Suprapubic skin (tissue), 4 donors: ENCODE results near the gene KCNA5. TPM values are rescaled to one million over a fixed set of nuclear protein-coding genes. Genes with fewer than 3 reads are reported as not detected.

Experiments
- DNase-seq, 2 donors: peaks; one replicate each; pipeline ENCODE4 v3.0.0-alpha.2; 2019; ENCODE audit warnings: low spot score in 2 of 2
- H3K27ac ChIP-seq: fragments of 200-600 bp; sonication (generic); one replicate; pipeline ENCODE4 v1.5.1; 2019
- H3K27me3 ChIP-seq: fragments of 200-600 bp; sonication (generic); one replicate; pipeline ENCODE4 v1.5.1; 2019
- H3K36me3 ChIP-seq: fragments of 200-600 bp; sonication (generic); one replicate; pipeline ENCODE4 v1.5.1; 2019
- H3K4me1 ChIP-seq: fragments of 200-600 bp; sonication (generic); one replicate; pipeline ENCODE4 v1.5.1; 2019
- H3K4me3 ChIP-seq: fragments of 200-600 bp; sonication (generic); one replicate; pipeline ENCODE4 v1.5.1; 2019; ENCODE audit warnings: mild to moderate bottlenecking
- H3K9me3 ChIP-seq: fragments of 200-600 bp; sonication (generic); one replicate; pipeline ENCODE4 v1.5.1; 2019
- EP300 ChIP-seq: sonication (generic); formaldehyde crosslinking; IDR thresholded peaks from one replicate; pipeline ENCODE4 v1.6.1; 2017; ENCODE audit warnings: antibody characterized with exemption
- POLR2A ChIP-seq, 2 donors: fragments of 450-650 bp; IDR thresholded peaks; one replicate each; pipeline ENCODE4 v1.6.1; 2017; ENCODE audit warnings: antibody characterized with exemption in 2 of 2, mild to moderate bottlenecking in 2 of 2, moderate library complexity in 2 of 2
- POLR2AphosphoS5 ChIP-seq, 3 donors: sonication (generic); formaldehyde crosslinking; IDR thresholded peaks; one replicate each; pipeline ENCODE4 v1.6.1; 2017; ENCODE audit warnings: antibody characterized with exemption in 3 of 3
- WGBS: methylation state at CpG from one replicate; pipeline ENCODE4 v1.1.5; 2018; 5-methylcytosine and 5-hydroxymethylcytosine counted together
- total RNA-seq, 4 donors: library from RNA; depleted of rRNA; stranded (reverse); fragments of >200 nt; gene quantifications; one replicate each; pipeline ENCODE4 v1.1.0, GENCODE V29; 2016
- TF ChIP-seq, protein P1 (sequence below), 2 donors: fragments of 200-600 bp in 1 of 2; fragments of 450-650 bp in 1 of 2; sonication (generic) in 1 of 2; IDR thresholded peaks; one replicate each; pipeline ENCODE4 v1.5.1; 2016 to 2019; ENCODE audit warnings: antibody characterized with exemption in 2 of 2, mild to moderate bottlenecking in 1 of 2, moderate library complexity in 1 of 2

The KCNA5 gene
- total RNA-seq, 4 donors from 2014 or later = 0.95 TPM; not detected in 3

DNA sequence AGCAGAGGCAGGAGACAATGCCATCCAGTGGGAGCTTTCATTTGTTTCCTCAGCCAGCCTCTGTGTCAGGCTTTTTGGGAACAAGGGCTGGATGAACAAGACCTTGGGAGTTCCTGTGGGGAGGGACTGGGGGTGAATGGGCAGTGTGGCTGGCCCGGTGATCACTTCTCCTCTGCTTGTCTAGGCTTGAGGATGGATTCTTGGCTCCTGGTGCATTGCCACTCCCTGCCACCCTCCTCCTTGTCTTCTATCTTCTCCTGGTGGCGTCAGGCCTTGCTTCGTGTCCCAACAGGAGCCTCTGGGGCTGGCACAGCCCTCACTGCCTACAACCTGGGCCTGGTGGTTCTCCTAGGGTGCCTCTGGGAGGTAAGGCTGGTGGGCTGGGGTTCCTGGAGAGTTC is 25.0 kb upstream of the KCNA5 start:
- 52% methylated on average over 3 of the region's 3 CpGs for WGBS
- H3K4me3 ChIP-seq = no peak overlapping the region
- peaks cover 9% of the 10 kb centered on the region for H3K4me1 ChIP-seq
- no peaks in the 10 kb centered on the region for H3K27me3 ChIP-seq
- TF ChIP-seq POLR2A (IDR thresholded peaks at IDR 0.05) (no peak), POLR2AphosphoS5 (IDR thresholded peaks at IDR 0.05) (no peak), EP300 (no peak)
- TF ChIP-seq, protein P1, sequence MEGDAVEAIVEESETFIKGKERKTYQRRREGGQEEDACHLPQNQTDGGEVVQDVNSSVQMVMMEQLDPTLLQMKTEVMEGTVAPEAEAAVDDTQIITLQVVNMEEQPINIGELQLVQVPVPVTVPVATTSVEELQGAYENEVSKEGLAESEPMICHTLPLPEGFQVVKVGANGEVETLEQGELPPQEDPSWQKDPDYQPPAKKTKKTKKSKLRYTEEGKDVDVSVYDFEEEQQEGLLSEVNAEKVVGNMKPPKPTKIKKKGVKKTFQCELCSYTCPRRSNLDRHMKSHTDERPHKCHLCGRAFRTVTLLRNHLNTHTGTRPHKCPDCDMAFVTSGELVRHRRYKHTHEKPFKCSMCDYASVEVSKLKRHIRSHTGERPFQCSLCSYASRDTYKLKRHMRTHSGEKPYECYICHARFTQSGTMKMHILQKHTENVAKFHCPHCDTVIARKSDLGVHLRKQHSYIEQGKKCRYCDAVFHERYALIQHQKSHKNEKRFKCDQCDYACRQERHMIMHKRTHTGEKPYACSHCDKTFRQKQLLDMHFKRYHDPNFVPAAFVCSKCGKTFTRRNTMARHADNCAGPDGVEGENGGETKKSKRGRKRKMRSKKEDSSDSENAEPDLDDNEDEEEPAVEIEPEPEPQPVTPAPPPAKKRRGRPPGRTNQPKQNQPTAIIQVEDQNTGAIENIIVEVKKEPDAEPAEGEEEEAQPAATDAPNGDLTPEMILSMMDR (IDR thresholded peaks at IDR 0.05) = no peak
- no peaks in the 10 kb centered on the region for H3K36me3 ChIP-seq
- no peak for DNase-seq
- H3K27ac ChIP-seq = no peak overlapping the region
- H3K9me3 ChIP-seq = no peaks in the 10 kb centered on the region

DNA sequence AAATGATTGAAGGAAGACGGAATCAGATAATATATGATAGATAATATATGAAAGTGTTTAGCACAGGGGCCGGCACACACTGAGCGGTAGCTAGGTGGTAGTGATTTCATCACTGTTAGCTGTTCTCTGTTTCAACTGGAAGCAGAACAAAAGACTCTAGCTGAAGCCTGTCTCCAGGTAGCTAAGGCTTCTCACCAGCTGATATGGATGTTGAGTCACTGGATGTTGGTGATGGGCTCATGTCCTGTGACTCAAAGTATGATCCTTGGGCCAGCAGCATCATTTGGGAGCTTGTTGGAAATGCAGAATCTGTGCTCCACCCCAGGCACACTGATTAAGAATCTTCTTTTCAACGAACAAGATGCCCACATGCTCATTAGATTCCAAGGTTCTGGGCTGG is 21.7 kb upstream of the KCNA5 start:
- Histone ChIP-seq H3K27me3 (no peaks in the 10 kb centered on the region), H3K4me1 (peaks cover 9% of the 10 kb centered on the region), H3K4me3 (no peak overlapping the region), H3K27ac (no peak overlapping the region), H3K9me3 (no peaks in the 10 kb centered on the region), H3K36me3 (no peaks in the 10 kb centered on the region)
- no peak for DNase-seq
- TF ChIP-seq POLR2AphosphoS5 (IDR thresholded peaks at IDR 0.05) (no peak), POLR2A (IDR thresholded peaks at IDR 0.05) (no peak), EP300 (no peak)
- TF ChIP-seq, protein P1 (IDR thresholded peaks at IDR 0.05) = no peak
- WGBS = 82% methylated on average over 4 of the region's 4 CpGs

DNA sequence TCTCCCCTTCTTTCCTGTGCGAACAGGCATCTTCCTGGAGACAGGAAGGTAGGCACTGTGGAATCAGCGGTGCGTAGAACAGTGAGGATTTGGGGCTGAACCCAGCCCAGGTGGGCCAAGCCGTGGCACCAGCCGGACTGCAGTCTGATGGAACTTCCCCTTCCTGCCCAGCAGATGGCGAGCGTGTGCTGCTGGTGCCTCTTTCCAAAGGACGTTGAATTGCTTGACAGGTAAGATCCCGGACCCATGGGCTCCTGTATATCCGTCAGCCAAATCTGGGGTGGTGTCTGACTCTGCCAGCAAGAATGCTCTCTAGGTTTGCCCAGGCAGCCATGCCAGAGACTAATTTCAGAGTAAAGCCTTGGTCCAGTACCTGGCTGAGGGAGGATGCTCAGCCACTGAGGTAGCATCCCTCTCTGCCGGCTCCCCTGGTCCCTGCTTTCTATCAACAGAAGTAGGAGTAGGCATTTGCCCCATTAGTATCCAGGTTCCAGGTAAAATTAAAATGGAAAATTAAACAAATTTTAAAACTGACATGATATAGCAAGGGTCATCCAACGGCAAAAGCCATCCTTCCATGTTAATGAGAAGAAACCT is 21.1 kb upstream of the KCNA5 start:
- Histone ChIP-seq H3K27ac (no peak overlapping the region), H3K27me3 (no peaks in the 10 kb centered on the region), H3K9me3 (no peaks in the 10 kb centered on the region), H3K4me3 (no peak overlapping the region), H3K36me3 (no peaks in the 10 kb centered on the region), H3K4me1 (peaks cover 9% of the 10 kb centered on the region)
- no peak for DNase-seq
- WGBS = 23% methylated on average over 9 of the region's 12 CpGs
- TF ChIP-seq POLR2AphosphoS5 (IDR thresholded peaks at IDR 0.05) (no peak), POLR2A (IDR thresholded peaks at IDR 0.05) (no peak), EP300 (no peak)
- TF ChIP-seq, protein P1 (IDR thresholded peaks at IDR 0.05) = peak; percentile 58 to 87

- H3K4me3 ChIP-seq = no peak overlapping the region
- H3K27ac ChIP-seq = no peak overlapping the region
- no peak for DNase-seq
- no peaks in the 10 kb centered on the region for H3K27me3 ChIP-seq
- H3K9me3 ChIP-seq = no peaks in the 10 kb centered on the region
- WGBS = 96% methylated on average over 6 of the region's 6 CpGs
- H3K4me1 ChIP-seq = peaks cover 4% of the 10 kb centered on the region
- no peaks in the 10 kb centered on the region for H3K36me3 ChIP-seq
- TF ChIP-seq EP300 = no peak
- TF ChIP-seq, protein P1 (IDR thresholded peaks at IDR 0.05) = no peak
- TF ChIP-seq POLR2AphosphoS5 (IDR thresholded peaks at IDR 0.05) = no peak
- no peak for TF ChIP-seq POLR2A (IDR thresholded peaks at IDR 0.05)
Observed at GRCh38 chr12:5023842-5024241, 19.8 kb upstream of the KCNA5 start.

DNA sequence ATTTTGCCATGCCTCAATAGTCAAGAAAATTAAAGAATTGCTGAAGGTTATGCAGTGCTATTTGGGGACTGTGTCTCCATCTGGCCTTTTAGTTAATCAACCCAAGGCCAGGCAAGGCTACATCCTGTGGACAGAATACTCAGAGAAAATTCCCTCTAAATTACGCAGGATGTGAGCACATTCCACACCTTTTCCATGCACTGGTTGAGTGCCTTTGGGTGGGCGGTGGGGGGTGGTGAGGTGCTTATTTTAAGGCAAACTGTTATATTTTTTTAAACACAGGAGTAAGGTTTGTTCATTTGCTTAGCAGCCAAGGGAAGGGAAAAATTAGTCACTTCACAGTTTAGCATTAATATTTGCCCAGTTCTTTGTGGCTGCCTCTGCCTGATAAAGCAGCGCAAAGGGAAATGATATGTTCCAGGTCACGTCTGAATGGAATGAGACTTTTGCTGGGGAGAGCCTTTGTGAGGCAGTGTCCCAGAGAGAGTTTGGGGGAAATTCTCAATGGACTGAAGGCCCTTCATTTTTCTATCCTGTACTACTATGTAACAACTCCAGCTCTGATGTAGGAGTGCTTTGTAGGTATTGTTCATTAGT is 17.2 kb upstream of the KCNA5 start:
- Histone ChIP-seq H3K9me3 (no peaks in the 10 kb centered on the region), H3K4me1 (no peaks in the 10 kb centered on the region), H3K36me3 (no peaks in the 10 kb centered on the region), H3K4me3 (no peak overlapping the region), H3K27ac (no peak overlapping the region), H3K27me3 (no peaks in the 10 kb centered on the region)
- WGBS = 77% methylated on average over 4 of the region's 4 CpGs
- TF ChIP-seq POLR2A (IDR thresholded peaks at IDR 0.05) (no peak), EP300 (no peak), POLR2AphosphoS5 (IDR thresholded peaks at IDR 0.05) (no peak)
- TF ChIP-seq, protein P1 (IDR thresholded peaks at IDR 0.05) = no peak
- no peak for DNase-seq
